Tibial nerve (tissue), 4 donors: ENCODE results near the gene MROH7.

Experiments used
- CTCF ChIP-seq, 5 experiments: fragments of 200-600 bp in 3 of 5; fragments of 450-650 bp in 2 of 5; sonication (generic) in 3 of 5; IDR thresholded peaks; one replicate each; pipeline ENCODE4 v1.5.1; 2016 to 2019; ENCODE audit warnings: antibody characterized with exemption in 5 of 5, mild to moderate bottlenecking in 3 of 5, moderate library complexity in 2 of 5
- EP300 ChIP-seq, 2 donors: sonication (generic); formaldehyde crosslinking; IDR thresholded peaks; one replicate each; pipeline ENCODE4 v1.6.1; 2017; ENCODE audit warnings: antibody characterized with exemption in 2 of 2, mild to moderate bottlenecking in 1 of 2
- POLR2A ChIP-seq, 2 donors: fragments of 450-650 bp; IDR thresholded peaks; one replicate each; pipeline ENCODE4 v1.6.1; 2017; ENCODE audit warnings: antibody characterized with exemption in 2 of 2, mild to moderate bottlenecking in 2 of 2, moderate library complexity in 2 of 2

GRCh38 chr1:54721719-54722118, 80.1 kb downstream of the MROH7 start:
- no peak for TF ChIP-seq POLR2A (IDR thresholded peaks at IDR 0.05)
- no peak for TF ChIP-seq CTCF (IDR thresholded peaks at IDR 0.05)
- TF ChIP-seq EP300 (IDR thresholded peaks at IDR 0.05) = no peak
